Measurements from ENCODE around the gene CPXM2. TPM values are rescaled to one million over a fixed set of nuclear protein-coding genes. Genes with fewer than 3 reads are reported as not detected.

CPXM2 gene
- total RNA-seq, 6 donors from 2014 or later = 0.61 to 10.2 (median 3.1) TPM

DNA sequence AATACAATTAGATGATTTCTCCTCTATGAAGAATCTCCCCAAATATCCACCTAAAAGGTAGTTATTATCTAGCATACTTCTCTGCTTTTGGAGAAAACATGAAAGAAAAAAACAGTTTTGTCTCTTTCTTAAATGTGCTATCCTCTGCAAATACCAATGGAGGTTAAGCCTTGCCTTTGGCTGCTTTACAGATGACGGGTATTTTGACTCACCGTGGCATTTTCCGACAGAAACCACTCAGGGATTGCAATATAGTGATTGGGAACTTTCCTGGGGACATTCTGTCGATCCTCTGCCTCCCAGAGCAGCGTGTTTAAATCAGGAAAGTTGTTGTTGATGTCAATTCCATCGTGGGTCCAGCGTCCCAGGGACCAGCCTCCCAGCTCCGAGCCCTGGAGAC, 124.8 kb downstream of the CPXM2 start:
- no peaks in the 10 kb centered on the region for H3K4me1 ChIP-seq
- TF ChIP-seq POLR2A (IDR thresholded peaks at IDR 0.05) (no peak), EP300 (IDR thresholded peaks at IDR 0.05) (no peak), POLR2AphosphoS5 (IDR thresholded peaks at IDR 0.05) (no peak)
- TF ChIP-seq, protein P1, sequence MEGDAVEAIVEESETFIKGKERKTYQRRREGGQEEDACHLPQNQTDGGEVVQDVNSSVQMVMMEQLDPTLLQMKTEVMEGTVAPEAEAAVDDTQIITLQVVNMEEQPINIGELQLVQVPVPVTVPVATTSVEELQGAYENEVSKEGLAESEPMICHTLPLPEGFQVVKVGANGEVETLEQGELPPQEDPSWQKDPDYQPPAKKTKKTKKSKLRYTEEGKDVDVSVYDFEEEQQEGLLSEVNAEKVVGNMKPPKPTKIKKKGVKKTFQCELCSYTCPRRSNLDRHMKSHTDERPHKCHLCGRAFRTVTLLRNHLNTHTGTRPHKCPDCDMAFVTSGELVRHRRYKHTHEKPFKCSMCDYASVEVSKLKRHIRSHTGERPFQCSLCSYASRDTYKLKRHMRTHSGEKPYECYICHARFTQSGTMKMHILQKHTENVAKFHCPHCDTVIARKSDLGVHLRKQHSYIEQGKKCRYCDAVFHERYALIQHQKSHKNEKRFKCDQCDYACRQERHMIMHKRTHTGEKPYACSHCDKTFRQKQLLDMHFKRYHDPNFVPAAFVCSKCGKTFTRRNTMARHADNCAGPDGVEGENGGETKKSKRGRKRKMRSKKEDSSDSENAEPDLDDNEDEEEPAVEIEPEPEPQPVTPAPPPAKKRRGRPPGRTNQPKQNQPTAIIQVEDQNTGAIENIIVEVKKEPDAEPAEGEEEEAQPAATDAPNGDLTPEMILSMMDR (IDR thresholded peaks at IDR 0.05) = no peak
- H3K36me3 ChIP-seq = no peaks in the 10 kb centered on the region
- 70 to 79% methylated on average over 8 of the region's 8 CpGs for WGBS, 2 donors
- no peak for DNase-seq
- ATAC-seq (ENCODE audit: low FRiP score in 2 of 2) = no peak
- H3K27ac ChIP-seq = no peak overlapping the region
- H3K4me3 ChIP-seq = no peak overlapping the region
- no peaks in the 10 kb centered on the region for H3K9me3 ChIP-seq
- H3K27me3 ChIP-seq = no peaks in the 10 kb centered on the region

DNA sequence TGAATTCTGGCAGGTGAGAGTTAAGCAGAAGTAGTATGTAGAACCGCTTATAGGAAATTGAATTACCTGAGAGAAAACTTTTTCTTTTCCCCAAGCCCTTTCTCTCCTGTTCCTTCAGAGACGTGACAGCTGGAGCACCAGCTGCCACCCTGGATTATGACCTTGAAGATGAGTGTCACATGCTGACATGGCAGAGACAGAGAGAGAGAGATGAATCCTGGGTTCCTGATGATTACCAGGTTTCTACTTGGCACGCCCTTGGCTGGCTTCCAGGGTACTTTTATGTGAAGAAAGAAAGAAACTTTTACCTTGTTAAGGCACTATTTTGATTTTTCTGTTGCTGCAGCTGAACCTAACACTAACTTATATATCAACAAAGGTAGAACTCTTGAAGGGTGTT, 125.6 kb downstream of the CPXM2 start:
- DNase-seq = no peak
- TF ChIP-seq POLR2A (IDR thresholded peaks at IDR 0.05) (no peak), EP300 (IDR thresholded peaks at IDR 0.05) (no peak), POLR2AphosphoS5 (IDR thresholded peaks at IDR 0.05) (no peak)
- TF ChIP-seq, protein P1 (IDR thresholded peaks at IDR 0.05) = no peak
- H3K4me3 ChIP-seq = no peak overlapping the region
- H3K27ac ChIP-seq = no peak overlapping the region
- no peaks in the 10 kb centered on the region for H3K27me3 ChIP-seq
- ATAC-seq (ENCODE audit: low FRiP score in 2 of 2) = no peak
- WGBS, 2 donors = 70 to 72% methylated on average over 3 of the region's 3 CpGs
- no peaks in the 10 kb centered on the region for H3K9me3 ChIP-seq
- no peaks in the 10 kb centered on the region for H3K36me3 ChIP-seq
- H3K4me1 ChIP-seq = no peaks in the 10 kb centered on the region

DNA sequence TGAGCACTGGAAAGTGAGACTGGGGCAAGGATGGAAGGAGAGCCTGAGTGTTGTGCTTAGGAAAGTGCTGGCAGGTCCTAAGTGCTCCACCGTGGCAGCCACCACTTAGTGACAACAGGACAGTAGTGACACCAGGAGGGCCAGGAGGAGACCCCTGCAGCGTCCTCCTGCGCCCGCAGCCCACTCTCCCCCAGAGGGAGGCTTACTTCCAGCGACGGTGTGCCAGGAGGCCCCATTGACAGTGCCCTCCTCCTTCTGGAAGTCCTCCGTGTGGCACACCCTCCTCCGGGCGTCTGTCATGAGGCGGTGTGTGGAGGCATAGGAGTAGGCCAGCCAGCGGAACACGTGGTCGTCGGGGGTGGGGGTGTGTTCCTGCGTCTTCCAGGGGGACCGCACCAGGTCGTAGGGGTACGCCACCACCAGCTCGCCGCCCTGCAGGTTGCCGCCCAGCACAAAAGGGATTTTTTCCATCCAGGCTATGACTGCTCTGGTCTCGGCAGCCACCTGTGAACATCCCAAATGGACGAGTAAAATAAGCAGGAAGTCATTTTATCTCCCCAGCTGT, 129.9 kb downstream of the CPXM2 start:
- H3K9me3 ChIP-seq = no peaks in the 10 kb centered on the region
- WGBS, 2 donors = 71 to 80% methylated on average over 18 to 23 of the region's 23 CpGs
- DNase-seq (peak in 1 of 2 donors; percentile 54), ATAC-seq (ENCODE audit: low FRiP score in 2 of 2) (peak in 1 of 2 donors; percentile 19)
- H3K27me3 ChIP-seq = no peaks in the 10 kb centered on the region
- H3K4me1 ChIP-seq = no peaks in the 10 kb centered on the region
- TF ChIP-seq POLR2A (IDR thresholded peaks at IDR 0.05) (no peak), EP300 (IDR thresholded peaks at IDR 0.05) (no peak), POLR2AphosphoS5 (IDR thresholded peaks at IDR 0.05) (no peak)
- TF ChIP-seq, protein P1 (IDR thresholded peaks at IDR 0.05) = no peak
- H3K36me3 ChIP-seq = no peaks in the 10 kb centered on the region
- H3K4me3 ChIP-seq = no peak overlapping the region
- H3K27ac ChIP-seq = no peak overlapping the region

DNA sequence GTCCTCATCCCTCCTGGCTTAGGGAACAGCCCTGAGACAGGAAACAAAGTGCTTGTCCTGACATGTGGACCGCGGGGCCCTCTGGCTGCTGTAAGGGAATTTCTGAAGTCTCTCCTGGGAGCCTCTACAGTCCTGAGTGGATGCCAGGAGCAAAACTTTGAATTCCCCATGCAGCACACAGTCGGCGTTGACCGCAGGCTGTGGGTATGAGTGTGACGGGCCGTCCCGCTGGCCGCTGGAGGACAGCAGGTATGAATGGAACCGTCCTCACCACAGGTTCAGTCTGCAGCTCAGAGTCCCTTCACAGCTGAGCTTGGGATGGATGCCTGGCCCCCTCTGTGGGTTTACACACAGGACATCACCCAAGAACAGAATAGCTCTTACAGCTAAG, 130.6 kb downstream of the CPXM2 start:
- no peak overlapping the region for H3K27ac ChIP-seq
- DNase-seq (peak in 1 of 2 donors; percentile 57), ATAC-seq (ENCODE audit: low FRiP score in 2 of 2) (no peak)
- no peak overlapping the region for H3K4me3 ChIP-seq
- H3K4me1 ChIP-seq = no peaks in the 10 kb centered on the region
- TF ChIP-seq, protein P1 (IDR thresholded peaks at IDR 0.05) = no peak
- no peak for TF ChIP-seq EP300 (IDR thresholded peaks at IDR 0.05)
- no peak for TF ChIP-seq POLR2A (IDR thresholded peaks at IDR 0.05)
- TF ChIP-seq POLR2AphosphoS5 (IDR thresholded peaks at IDR 0.05) = no peak
- 75 to 77% methylated on average over 10 of the region's 10 CpGs for WGBS, 2 donors
- H3K9me3 ChIP-seq = no peaks in the 10 kb centered on the region
- no peaks in the 10 kb centered on the region for H3K27me3 ChIP-seq
- H3K36me3 ChIP-seq = no peaks in the 10 kb centered on the region

DNA sequence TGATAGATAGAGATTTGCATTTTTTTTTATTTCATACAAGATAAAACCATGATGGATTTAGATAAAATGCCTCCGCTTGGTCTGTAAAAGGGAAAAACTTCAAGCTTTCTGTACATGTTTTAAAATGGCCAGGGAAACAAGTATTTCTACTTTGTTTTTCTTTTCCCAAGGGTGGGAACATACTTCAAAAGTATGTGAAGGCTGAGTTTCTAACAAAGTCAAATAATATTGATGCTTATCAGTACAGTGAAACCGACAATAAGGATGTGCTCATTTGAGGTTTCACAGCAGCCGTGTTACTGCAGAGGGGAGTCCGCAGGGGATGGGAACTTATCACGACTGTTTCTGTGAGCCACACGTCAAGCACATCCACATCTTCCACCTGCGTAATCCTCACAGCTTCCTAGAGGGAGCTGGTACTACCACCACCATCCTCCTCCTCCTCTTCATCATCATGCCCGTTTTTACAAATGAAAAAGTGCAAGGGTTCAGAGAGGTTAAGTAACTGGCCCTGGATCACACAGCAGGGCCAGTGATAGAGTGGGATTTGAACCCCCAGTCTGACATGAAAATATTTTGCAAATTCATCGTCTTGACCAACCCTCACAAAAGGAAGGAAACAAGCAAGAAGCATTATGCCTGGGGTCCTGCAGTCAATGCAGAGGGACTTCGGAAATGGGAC, 131.1 kb downstream of the CPXM2 start:
- H3K27ac ChIP-seq = no peak overlapping the region
- DNase-seq = no peak
- ATAC-seq (ENCODE audit: low FRiP score in 2 of 2) = no peak
- H3K4me3 ChIP-seq = no peak overlapping the region
- no peaks in the 10 kb centered on the region for H3K9me3 ChIP-seq
- no peaks in the 10 kb centered on the region for H3K27me3 ChIP-seq
- TF ChIP-seq, protein P1 (IDR thresholded peaks at IDR 0.05) = no peak
- TF ChIP-seq POLR2AphosphoS5 (IDR thresholded peaks at IDR 0.05) (no peak), POLR2A (IDR thresholded peaks at IDR 0.05) (no peak), EP300 (IDR thresholded peaks at IDR 0.05) (no peak)
- H3K36me3 ChIP-seq = no peaks in the 10 kb centered on the region
- no peaks in the 10 kb centered on the region for H3K4me1 ChIP-seq
- 51 to 58% methylated on average over 10 of the region's 10 CpGs for WGBS, 2 donors
